Fibroblast of lung (primary cell): ENCODE results near the gene PSAT1.

Experiments
- EZH2 ChIP-seq: IDR thresholded peaks from 2 replicates; pipeline ENCODE4 v1.5.1; 2012; ENCODE audit warnings: low read length, control low read depth, mild to moderate bottlenecking; ENCODE audit errors: missing control alignments
- TF ChIP-seq, protein P1 (sequence below), 2 donors: IDR thresholded peaks in 1 of 2; conservative IDR thresholded peaks in 1 of 2; 1 replicate in 1 of 2; 2 replicates in 1 of 2; pipeline ENCODE4 v1.5.1; 2011 to 2012; ENCODE audit warnings: low read length in 2 of 2, control low read depth in 1 of 2, inconsistent platforms in 1 of 2, low read depth in 1 of 2, mild to moderate bottlenecking in 1 of 2

- TF ChIP-seq, protein P1, sequence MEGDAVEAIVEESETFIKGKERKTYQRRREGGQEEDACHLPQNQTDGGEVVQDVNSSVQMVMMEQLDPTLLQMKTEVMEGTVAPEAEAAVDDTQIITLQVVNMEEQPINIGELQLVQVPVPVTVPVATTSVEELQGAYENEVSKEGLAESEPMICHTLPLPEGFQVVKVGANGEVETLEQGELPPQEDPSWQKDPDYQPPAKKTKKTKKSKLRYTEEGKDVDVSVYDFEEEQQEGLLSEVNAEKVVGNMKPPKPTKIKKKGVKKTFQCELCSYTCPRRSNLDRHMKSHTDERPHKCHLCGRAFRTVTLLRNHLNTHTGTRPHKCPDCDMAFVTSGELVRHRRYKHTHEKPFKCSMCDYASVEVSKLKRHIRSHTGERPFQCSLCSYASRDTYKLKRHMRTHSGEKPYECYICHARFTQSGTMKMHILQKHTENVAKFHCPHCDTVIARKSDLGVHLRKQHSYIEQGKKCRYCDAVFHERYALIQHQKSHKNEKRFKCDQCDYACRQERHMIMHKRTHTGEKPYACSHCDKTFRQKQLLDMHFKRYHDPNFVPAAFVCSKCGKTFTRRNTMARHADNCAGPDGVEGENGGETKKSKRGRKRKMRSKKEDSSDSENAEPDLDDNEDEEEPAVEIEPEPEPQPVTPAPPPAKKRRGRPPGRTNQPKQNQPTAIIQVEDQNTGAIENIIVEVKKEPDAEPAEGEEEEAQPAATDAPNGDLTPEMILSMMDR (conservative IDR thresholded peaks at IDR 0.05 in 1 of 2, IDR thresholded peaks at IDR 0.05 in 1 of 2; ENCODE audit: low read depth in 1 of 2, low read length in 2 of 2) = no peak
- TF ChIP-seq EZH2 = no peak
Measured at GRCh38 chr9:78366827-78367226, 69.9 kb downstream of the PSAT1 start.
